Activated naive CD8-positive, alpha-beta T cell treated with anti-CD3 and anti-CD28 coated beads, Interleukin-2, amount 50 U/mL, for 16 hours (primary cell): Measurements from ENCODE around the gene MAPK12.

Source experiments
- DNase-seq: peaks from one replicate; pipeline ENCODE4 v3.0.0-alpha.2; 2020; ENCODE audit warnings: low read depth, low spot score

Gene MAPK12

GRCh38 chr22:50261615-50262459, at the start of gene MAPK12:
MAPK12 (minus strand) TSS chr22:50261683; CDS start chr22:50261509, 174 bp downstream.
- no peak for DNase-seq

- no peak for DNase-seq
Measured at GRCh38 chr22:50310949-50311444, 49.5 kb upstream of the MAPK12 start.

GRCh38 chr22:50310031-50310722, 48.7 kb upstream of the MAPK12 start:
- DNase-seq, result no peak

- DNase-seq, result no peak
Measured at GRCh38 chr22:50309601-50309991, 48.1 kb upstream of the MAPK12 start.

GRCh38 chr22:50308986-50309600, 47.6 kb upstream of the MAPK12 start:
- DNase-seq, result no peak

- DNase-seq, result no peak
Measured at GRCh38 chr22:50308597-50308935, 47.1 kb upstream of the MAPK12 start.

GRCh38 chr22:50307890-50308596, 46.6 kb upstream of the MAPK12 start:
- DNase-seq, result no peak

- DNase-seq, result no peak
Measured at GRCh38 chr22:50306753-50307749, 45.6 kb upstream of the MAPK12 start, which contains the start of gene PLXNB2. PLXNB2 (minus strand) TSS chr22:50307646; CDS start chr22:50290584, 17,062 bp downstream.

GRCh38 chr22:50305923-50306566, 44.6 kb upstream of the MAPK12 start:
- no peak for DNase-seq

- DNase-seq, result no peak
Measured at GRCh38 chr22:50305393-50305922, 44.0 kb upstream of the MAPK12 start.

GRCh38 chr22:50304528-50305392, 43.3 kb upstream of the MAPK12 start:
- no peak for DNase-seq

GRCh38 chr22:50303848-50304527, 42.5 kb upstream of the MAPK12 start:
- DNase-seq, result no peak

GRCh38 chr22:50303515-50303847, 42.0 kb upstream of the MAPK12 start:
- no peak for DNase-seq

GRCh38 chr22:50302564-50302963, 41.1 kb upstream of the MAPK12 start:
- DNase-seq, result no peak

- DNase-seq, result no peak
Measured at GRCh38 chr22:50302041-50302541, 40.6 kb upstream of the MAPK12 start.

GRCh38 chr22:50301581-50301991, 40.1 kb upstream of the MAPK12 start:
- DNase-seq, result no peak

- no peak for DNase-seq
Measured at GRCh38 chr22:50300620-50301257, 39.3 kb upstream of the MAPK12 start.
